ENCODE results near the gene HTR1E. TPM values are rescaled to one million over a fixed set of nuclear protein-coding genes. Genes with fewer than 3 reads are reported as not detected.

Gene HTR1E
- total and polyA plus RNA-seq, 4 donors: not detected

DNA sequence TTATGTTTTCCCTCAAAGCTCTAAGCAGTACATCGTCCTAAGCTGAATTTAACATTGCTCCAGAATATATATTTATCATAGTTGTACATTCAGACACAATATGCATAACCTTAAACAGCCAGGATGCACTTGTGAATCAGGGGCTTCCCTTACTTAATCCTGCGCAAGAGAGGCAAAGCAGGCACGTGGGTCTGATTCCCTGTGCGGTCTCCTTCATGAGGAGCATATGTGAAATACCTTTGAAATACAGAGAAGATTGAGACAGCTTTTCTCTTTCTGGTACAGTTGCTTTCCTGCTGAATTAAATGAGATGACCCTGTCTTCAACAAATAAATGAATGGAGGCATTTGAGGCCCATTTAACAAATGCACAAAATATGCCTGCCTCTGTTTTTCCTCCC is 1.5 kb downstream of the HTR1E start:
- Histone ChIP-seq H3K36me3 (ENCODE audit: control insufficient read depth in 1 of 2, insufficient read depth in 2 of 2, low read length in 1 of 2) (no peaks in the 10 kb centered on the region), H3K27me3 (ENCODE audit: control insufficient read depth in 1 of 2, insufficient read depth in 2 of 2, low read length in 1 of 2) (peaks cover 0 to 1% of the 10 kb centered on the region in 2 donors), H3K9me3 (ENCODE audit: control insufficient read depth, low read length) (no peaks in the 10 kb centered on the region), H3K4me1 (ENCODE audit: control insufficient read depth in 1 of 2, insufficient read depth in 2 of 2, low read length in 2 of 2) (no peaks in the 10 kb centered on the region), H3K27ac (ENCODE audit: low read depth in 1 of 2, low read length in 2 of 2) (no peak overlapping the region), H3K4me3 (ENCODE audit: low read length in 2 of 2) (no peak overlapping the region)
- ATAC-seq (ENCODE audit: low FRiP score): no peak
- intact Hi-C loops (cut with DNase I): loop anchor here in 1 of 2 donors (10.0 kb wide), 1 partner anchor 1014 kb away; no protein-coding TSS in a partner anchor
- 84 to 85% methylated on average over 4 of the region's 4 CpGs for WGBS, 2 donors
- DNase-seq: no peak

DNA sequence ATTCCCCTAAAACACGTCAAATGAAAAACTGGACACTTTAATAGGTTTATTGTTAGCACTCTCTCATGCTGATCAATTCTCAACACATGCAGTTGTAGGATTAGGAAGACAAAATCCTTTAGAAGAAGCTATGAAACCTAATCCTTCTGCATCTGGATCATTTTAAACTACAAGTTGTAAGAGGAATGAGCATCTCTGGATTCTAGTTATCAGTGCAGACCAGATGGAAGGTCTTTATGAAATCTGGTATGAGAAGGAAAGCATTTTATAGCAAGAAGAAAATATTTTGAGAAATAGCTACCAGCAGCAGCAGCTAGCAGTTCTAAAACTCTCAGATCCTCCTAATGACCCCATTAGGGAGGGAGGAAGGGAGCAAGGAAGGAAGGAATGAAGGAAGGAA is 4.1 kb downstream of the HTR1E start:
- Histone ChIP-seq H3K4me3 (ENCODE audit: low read length in 2 of 2) (no peak overlapping the region), H3K9me3 (ENCODE audit: control insufficient read depth, low read length) (no peaks in the 10 kb centered on the region), H3K27ac (ENCODE audit: low read depth in 1 of 2, low read length in 2 of 2) (no peak overlapping the region), H3K4me1 (ENCODE audit: control insufficient read depth in 1 of 2, insufficient read depth in 2 of 2, low read length in 2 of 2) (no peaks in the 10 kb centered on the region), H3K27me3 (ENCODE audit: control insufficient read depth in 1 of 2, insufficient read depth in 2 of 2, low read length in 1 of 2) (peaks cover 0 to 1% of the 10 kb centered on the region in 2 donors), H3K36me3 (ENCODE audit: control insufficient read depth in 1 of 2, insufficient read depth in 2 of 2, low read length in 1 of 2) (no peaks in the 10 kb centered on the region)
- ATAC-seq (ENCODE audit: low FRiP score): no peak
- no peak for DNase-seq
- intact Hi-C loops (cut with DNase I): no loop called here
- WGBS, 2 donors: 85 to 88% methylated on average over 1 of the region's 1 CpG

DNA sequence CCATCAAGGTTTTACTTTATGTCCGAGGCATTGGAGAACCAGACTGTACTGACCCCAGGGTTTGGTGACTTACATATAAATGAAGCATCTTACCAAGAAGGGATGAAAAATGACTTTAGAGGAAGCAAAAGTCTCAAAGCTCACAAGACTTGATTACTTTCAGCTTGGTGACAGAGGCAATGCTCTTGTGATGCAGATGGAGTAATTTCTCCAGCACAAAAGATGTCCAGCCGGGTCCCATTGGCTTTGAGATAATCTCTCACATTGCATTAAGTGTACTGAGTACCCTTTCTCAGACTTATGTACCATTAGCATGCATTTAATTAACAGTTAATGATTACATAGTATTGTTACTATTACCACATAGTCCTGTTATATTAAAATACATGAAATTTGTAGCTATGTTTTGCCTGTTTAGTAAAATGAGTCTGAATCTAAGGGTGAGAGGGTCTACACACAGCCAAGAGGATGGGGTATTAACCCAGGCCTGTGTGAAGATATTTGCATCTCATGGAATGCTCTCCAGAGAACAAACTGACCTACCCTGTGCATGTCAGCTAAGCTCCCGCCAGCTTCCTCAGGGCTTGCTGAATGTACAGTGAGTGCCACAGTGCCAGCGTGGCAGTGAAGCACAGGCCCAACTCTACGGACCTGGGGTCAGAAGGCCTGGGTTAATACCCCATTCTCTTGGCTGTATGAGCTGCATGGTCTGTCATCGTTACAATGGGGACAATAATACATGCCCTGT is 5.6 kb downstream of the HTR1E start:
- peak; percentile 42 for ATAC-seq (ENCODE audit: low FRiP score)
- no peak for DNase-seq
- Histone ChIP-seq H3K9me3 (ENCODE audit: control insufficient read depth, low read length) (no peaks in the 10 kb centered on the region), H3K36me3 (ENCODE audit: control insufficient read depth in 1 of 2, insufficient read depth in 2 of 2, low read length in 1 of 2) (no peaks in the 10 kb centered on the region), H3K4me1 (ENCODE audit: control insufficient read depth in 1 of 2, insufficient read depth in 2 of 2, low read length in 2 of 2) (no peaks in the 10 kb centered on the region), H3K4me3 (ENCODE audit: low read length in 2 of 2) (no peak overlapping the region), H3K27ac (ENCODE audit: low read depth in 1 of 2, low read length in 2 of 2) (no peak overlapping the region), H3K27me3 (ENCODE audit: control insufficient read depth in 1 of 2, insufficient read depth in 2 of 2, low read length in 1 of 2) (peaks cover 0 to 1% of the 10 kb centered on the region in 2 donors)
- WGBS, 2 donors: 84 to 89% methylated on average over 6 of the region's 6 CpGs
- intact Hi-C loops (cut with DNase I): no loop called here

DNA sequence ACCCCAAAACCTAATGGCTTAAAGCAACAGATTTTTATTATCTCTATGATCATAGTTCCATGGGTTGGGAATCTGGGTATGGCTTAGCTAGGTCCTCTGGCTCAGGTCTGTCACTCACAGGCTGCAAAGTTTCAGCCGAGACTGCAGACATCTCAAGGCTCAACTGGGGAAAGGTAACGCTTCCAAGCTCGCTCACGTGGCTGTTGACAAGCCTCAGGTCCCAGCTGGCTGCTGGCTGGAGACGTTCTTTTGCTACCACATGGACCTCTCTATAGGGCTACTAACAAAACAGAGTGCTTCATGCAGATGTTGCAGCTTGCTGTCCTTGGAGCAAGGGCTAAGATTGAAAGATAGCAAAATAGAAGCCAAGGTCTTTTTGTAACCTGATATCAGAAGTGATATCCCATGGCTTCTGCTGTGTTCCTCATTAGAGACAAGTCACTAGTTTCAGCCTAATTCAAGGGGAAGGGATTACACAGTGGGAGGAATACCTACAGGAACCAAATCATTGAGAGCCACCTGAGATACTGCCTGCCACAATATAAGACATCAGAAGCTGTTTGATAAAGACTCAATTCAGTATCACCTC is 6.6 kb downstream of the HTR1E start:
- peaks cover 0 to 1% of the 10 kb centered on the region in 2 donors for H3K27me3 ChIP-seq (ENCODE audit: control insufficient read depth in 1 of 2, insufficient read depth in 2 of 2, low read length in 1 of 2)
- H3K4me3 ChIP-seq (ENCODE audit: low read length in 2 of 2): no peak overlapping the region
- no peaks in the 10 kb centered on the region for H3K4me1 ChIP-seq (ENCODE audit: control insufficient read depth in 1 of 2, insufficient read depth in 2 of 2, low read length in 2 of 2)
- intact Hi-C loops (cut with DNase I): no loop called here
- no peak for ATAC-seq (ENCODE audit: low FRiP score)
- DNase-seq: no peak
- WGBS, 2 donors: 41 to 56% methylated on average over 5 of the region's 5 CpGs
- no peak overlapping the region for H3K27ac ChIP-seq (ENCODE audit: low read depth in 1 of 2, low read length in 2 of 2)
- no peaks in the 10 kb centered on the region for H3K36me3 ChIP-seq (ENCODE audit: control insufficient read depth in 1 of 2, insufficient read depth in 2 of 2, low read length in 1 of 2)
- H3K9me3 ChIP-seq (ENCODE audit: control insufficient read depth, low read length): no peaks in the 10 kb centered on the region

DNA sequence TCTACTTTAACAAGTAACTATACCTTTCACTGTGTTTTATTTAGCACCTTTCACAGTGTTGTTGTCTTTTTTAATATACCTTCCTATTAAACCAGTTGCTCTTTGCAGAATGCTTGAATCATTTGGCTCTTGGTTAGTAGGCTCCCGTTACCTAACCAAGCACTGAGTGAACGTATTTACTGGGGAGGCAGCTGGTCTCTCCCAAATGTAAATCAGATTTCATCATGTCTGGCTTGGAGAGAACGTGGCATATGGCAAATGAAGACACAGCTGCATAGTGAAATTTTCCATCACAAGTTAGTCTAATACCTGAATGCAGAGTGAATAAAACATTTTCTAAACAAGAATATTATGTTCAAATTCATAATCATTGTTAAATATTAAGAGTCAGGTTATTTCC is 12.4 kb downstream of the HTR1E start:
- no peak for ATAC-seq (ENCODE audit: low FRiP score)
- WGBS, 2 donors: 80 to 81% methylated on average over 3 of the region's 3 CpGs
- no peaks in the 10 kb centered on the region for H3K36me3 ChIP-seq (ENCODE audit: control insufficient read depth in 1 of 2, insufficient read depth in 2 of 2, low read length in 1 of 2)

DNA sequence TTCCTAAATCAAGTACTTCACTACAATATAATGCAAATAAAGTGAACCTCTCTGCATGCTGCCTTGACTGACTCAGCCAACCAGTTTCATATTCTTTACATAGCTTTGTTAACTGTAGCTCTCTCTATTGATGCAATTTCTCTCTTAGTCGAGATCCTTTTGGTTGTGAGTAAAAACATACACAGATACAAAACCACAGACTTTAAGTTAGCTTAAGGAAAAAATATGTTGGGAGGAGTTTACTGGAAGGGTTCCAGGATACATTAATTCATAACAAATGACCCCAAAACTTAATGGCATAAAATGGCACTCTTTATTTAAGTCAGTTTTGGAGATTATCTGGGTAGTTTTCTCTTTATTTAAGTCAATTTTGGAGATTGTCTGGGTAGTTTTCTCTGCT is 15.7 kb downstream of the HTR1E start:
- DNase-seq: no peak

More for the DNA sequence above, 12.4 kb downstream of the HTR1E start:
- Histone ChIP-seq H3K27ac (ENCODE audit: low read depth in 1 of 2, low read length in 2 of 2) (no peak overlapping the region), H3K4me1 (ENCODE audit: control insufficient read depth in 1 of 2, insufficient read depth in 2 of 2, low read length in 2 of 2) (no peaks in the 10 kb centered on the region), H3K9me3 (ENCODE audit: control insufficient read depth, low read length) (no peaks in the 10 kb centered on the region), H3K4me3 (ENCODE audit: low read length in 2 of 2) (no peak overlapping the region), H3K27me3 (ENCODE audit: control insufficient read depth in 1 of 2, insufficient read depth in 2 of 2, low read length in 1 of 2) (no peaks in the 10 kb centered on the region)
- DNase-seq: no peak
- intact Hi-C loops (cut with DNase I): no loop called here

DNA sequence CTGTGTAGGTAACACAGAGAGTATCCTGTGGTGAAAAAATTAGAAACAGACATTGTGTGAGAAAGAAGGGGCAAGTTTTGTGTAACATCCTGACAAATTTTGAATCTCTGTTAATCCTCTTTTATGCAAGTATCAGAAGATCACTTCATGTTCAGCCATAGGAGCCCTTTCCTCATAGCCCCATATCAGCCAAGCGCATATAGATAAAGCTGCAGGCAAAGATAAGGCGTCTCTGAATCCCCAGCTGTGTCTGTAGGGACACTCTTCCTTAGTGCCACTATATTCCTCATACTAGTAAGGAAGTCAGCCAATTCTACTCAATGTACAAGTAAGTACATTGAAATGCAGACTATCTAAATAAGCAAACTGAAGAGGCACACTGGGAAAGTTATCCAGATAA is 22.3 kb downstream of the HTR1E start:
- intact Hi-C loops (cut with DNase I): no loop called here
- H3K27me3 ChIP-seq (ENCODE audit: control insufficient read depth in 1 of 2, insufficient read depth in 2 of 2, low read length in 1 of 2): no peaks in the 10 kb centered on the region
- H3K27ac ChIP-seq (ENCODE audit: low read depth in 1 of 2, low read length in 2 of 2): no peak overlapping the region
- H3K36me3 ChIP-seq (ENCODE audit: control insufficient read depth in 1 of 2, insufficient read depth in 2 of 2, low read length in 1 of 2): no peaks in the 10 kb centered on the region
- H3K4me3 ChIP-seq (ENCODE audit: low read length in 2 of 2): no peak overlapping the region
- 88 to 96% methylated on average over 2 of the region's 2 CpGs for WGBS, 2 donors
- H3K4me1 ChIP-seq (ENCODE audit: control insufficient read depth in 1 of 2, insufficient read depth in 2 of 2, low read length in 2 of 2): no peaks in the 10 kb centered on the region
- H3K9me3 ChIP-seq (ENCODE audit: control insufficient read depth, low read length): no peaks in the 10 kb centered on the region
- no peak for DNase-seq
- no peak for ATAC-seq (ENCODE audit: low FRiP score)

More for the DNA sequence above, 15.7 kb downstream of the HTR1E start:
- no peaks in the 10 kb centered on the region for H3K36me3 ChIP-seq (ENCODE audit: control insufficient read depth in 1 of 2, insufficient read depth in 2 of 2, low read length in 1 of 2)
- no peak for ATAC-seq (ENCODE audit: low FRiP score)
- intact Hi-C loops (cut with DNase I): no loop called here
- H3K27me3 ChIP-seq (ENCODE audit: control insufficient read depth in 1 of 2, insufficient read depth in 2 of 2, low read length in 1 of 2): no peaks in the 10 kb centered on the region
- no peak overlapping the region for H3K27ac ChIP-seq (ENCODE audit: low read depth in 1 of 2, low read length in 2 of 2)
- WGBS, 2 donors: 22 to 37% methylated on average over 1 of the region's 1 CpG
- no peaks in the 10 kb centered on the region for H3K9me3 ChIP-seq (ENCODE audit: control insufficient read depth, low read length)
- no peak overlapping the region for H3K4me3 ChIP-seq (ENCODE audit: low read length in 2 of 2)
- no peaks in the 10 kb centered on the region for H3K4me1 ChIP-seq (ENCODE audit: control insufficient read depth in 1 of 2, insufficient read depth in 2 of 2, low read length in 2 of 2)

DNA sequence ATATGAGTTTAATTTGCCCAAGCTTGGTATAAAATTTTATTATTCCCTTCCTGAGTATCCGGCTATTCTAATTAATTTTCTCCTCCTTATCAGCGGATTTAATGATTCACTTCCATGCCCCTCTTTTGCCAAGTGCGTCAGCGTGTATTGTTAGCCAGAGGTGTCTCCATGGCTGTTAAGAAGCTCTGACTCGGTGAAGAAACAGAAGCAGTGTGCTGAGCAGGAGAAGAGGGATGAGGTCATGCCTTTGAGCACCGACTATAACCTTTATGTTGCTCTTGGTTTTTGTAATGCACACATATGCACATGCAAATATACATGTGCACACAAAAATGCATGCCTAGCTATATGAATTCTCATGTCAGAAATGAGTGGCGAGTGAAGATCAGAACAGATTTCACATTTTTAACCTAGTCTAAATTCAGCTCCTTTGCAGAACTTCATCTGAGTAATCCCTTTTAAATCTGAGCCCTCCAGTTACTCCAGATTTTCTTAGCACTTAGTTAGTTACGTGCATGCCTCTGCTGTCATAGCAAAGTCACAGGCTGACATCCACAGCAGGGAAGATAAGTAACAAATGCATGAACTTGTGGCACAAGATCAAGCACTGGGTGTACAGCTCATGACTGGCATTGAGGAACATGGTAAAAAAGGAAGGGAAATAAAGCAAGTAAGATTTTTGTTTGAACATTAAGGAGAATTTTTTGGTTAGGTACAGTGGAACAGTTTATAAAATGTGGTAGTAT is 24.3 kb downstream of the HTR1E start:
- no peak overlapping the region for H3K4me3 ChIP-seq (ENCODE audit: low read length in 2 of 2)
- no peaks in the 10 kb centered on the region for H3K27me3 ChIP-seq (ENCODE audit: control insufficient read depth in 1 of 2, insufficient read depth in 2 of 2, low read length in 1 of 2)
- H3K9me3 ChIP-seq (ENCODE audit: control insufficient read depth, low read length): no peaks in the 10 kb centered on the region
- H3K27ac ChIP-seq (ENCODE audit: low read depth in 1 of 2, low read length in 2 of 2): no peak overlapping the region
- no peaks in the 10 kb centered on the region for H3K36me3 ChIP-seq (ENCODE audit: control insufficient read depth in 1 of 2, insufficient read depth in 2 of 2, low read length in 1 of 2)
- no peak for ATAC-seq (ENCODE audit: low FRiP score)
- H3K4me1 ChIP-seq (ENCODE audit: control insufficient read depth in 1 of 2, insufficient read depth in 2 of 2, low read length in 2 of 2): no peaks in the 10 kb centered on the region
- intact Hi-C loops (cut with DNase I): no loop called here
- DNase-seq: no peak
- WGBS, 2 donors: 74 to 77% methylated on average over 8 of the region's 8 CpGs

All from aorta (tissue), 5 donors.